Heart right ventricle (tissue), 16 donors: ENCODE data around the gene TBCCD1. TPM values are rescaled to one million over a fixed set of nuclear protein-coding genes. Genes with fewer than 3 reads are reported as not detected.
"Not testable (repeated sequence)": the region's sequence is repeated elsewhere in the genome, so short reads cannot be mapped to it uniquely, and the experiment has no call there.

ENCODE experiments used
- ATAC-seq, 8 donors: fragments of 200-7000 bp; cut with Tn5 transposase; one replicate each; pipeline ENCODE4 v1.9.1; 2020; ENCODE audit warnings: mild to moderate bottlenecking in 8 of 8, moderate library complexity in 8 of 8, moderate number of reproducible peaks in 1 of 8
- DNase-seq, 2 donors: peaks; one replicate each; pipeline ENCODE4 v3.0.0-alpha.2; 2020
- H3K27ac ChIP-seq, 10 donors: fragments of 200-600 bp; sonication (generic) in 2 of 10; one replicate each; pipeline versions ENCODE4 v1.5.0 to v1.8.0; 2020 to 2022; ENCODE audit warnings: mild to moderate bottlenecking in 3 of 10
- H3K27me3 ChIP-seq, 7 donors: fragments of 200-600 bp; one replicate each; pipeline ENCODE4 v1.8.0; 2021 to 2022; ENCODE audit warnings: mild to moderate bottlenecking in 2 of 7
- H3K36me3 ChIP-seq, 9 donors: fragments of 200-600 bp; sonication (generic) in 1 of 9; one replicate each; pipeline versions ENCODE4 v1.5.0 to v1.8.0; 2020 to 2022; ENCODE audit warnings: mild to moderate bottlenecking in 2 of 9
- H3K4me1 ChIP-seq, 9 donors: fragments of 200-600 bp; sonication (generic) in 1 of 9; one replicate each; pipeline versions ENCODE4 v1.5.0 to v1.8.0; 2020 to 2022; ENCODE audit warnings: mild to moderate bottlenecking in 4 of 9
- H3K4me3 ChIP-seq, 10 donors: fragments of 200-600 bp; sonication (generic) in 2 of 10; one replicate each; pipeline versions ENCODE4 v1.5.0 to v1.8.0; 2020 to 2022; ENCODE audit warnings: mild to moderate bottlenecking in 7 of 10, moderate library complexity in 2 of 10
- H3K9me3 ChIP-seq, 11 donors: fragments of 200-600 bp in 10 of 11; sonication (generic) in 2 of 11; one replicate each; pipeline versions ENCODE4 v1.5.0 to v1.8.0; 2013 to 2022; ENCODE audit warnings: mild to moderate bottlenecking in 2 of 11, control low read depth in 1 of 11, moderate library complexity in 1 of 11
- CTCF ChIP-seq, 9 donors: fragments of 200-600 bp; sonication (generic) in 2 of 9; IDR thresholded peaks; one replicate each; pipeline versions ENCODE4 v1.5.0 to v1.8.0; 2021 to 2022; ENCODE audit warnings: antibody characterized with exemption in 9 of 9, mild to moderate bottlenecking in 5 of 9, moderate library complexity in 1 of 9
- WGBS, 2 donors: extraction: QIAGEN DNeasy Blood & Tissue Kit; methylation state at CpG; one replicate each; pipeline ENCODE4 v1.1.7; 2013; ENCODE audit warnings: inconsistent platforms in 1 of 2; 5-methylcytosine and 5-hydroxymethylcytosine counted together
- intact Hi-C, 10 donors: fragments of 100-400 bp; cut with DNase I; formaldehyde crosslinking; loops; one replicate each; pipeline versions ENCODE4 v1.11.1 to v1.14.2; 2022
- polyA plus RNA-seq, 2 donors: library from polyadenylated mRNA; stranded (reverse); fragments of 200-250 nt; gene quantifications; one replicate each; pipeline ENCODE4 v1.2.3, GENCODE V29; 2013
- total RNA-seq, 10 donors: library from RNA; stranded (reverse); fragmentation: NEBNext Ultra II Directional in 3 of 10; extraction: Animal tissue kit (Norgen Biotek cat#: 25700) in 3 of 10; gene quantifications; one replicate each; pipeline versions ENCODE4 v1.2.1 to v1.2.4, GENCODE V29; 2021 to 2023
- donor health status: Arrhythmogenic right ventricular cardiomyopathy.
- donor health status: ischemic (EF 13 %, LVEDD 7.1; RV severe dilation, severe dysfunction).
- donor health status: healthy with polysubstance abuse.
- donor health status: DM: no; HTN: yes; CAD: no.
- donor health status: DM: no; HTN: no; CAD: no.
- donor health status: ischemic (EF 25% LVEDD 6.9; RV normal size, moderate dysfunction).
- donor health status: ischemic (EF 25% LVEDD 5.7; RV mildly dilated, moderate dysfunction).
- donor health status: healthy.
- donor health status: DM: yes; HTN: yes; CAD: no.
- donor health status: Ischemic cardiomyopathy.
- donor health status: ischemic (EF 35%, LVEDD 5.7; RV mildly dilated, moderate dysfunction).
- donor health status: nonischemic (EF 11% LVEDD 7.7; RV severe dilation, severe dysfunction).
- donor health status: DM: yes; HTN: yes; CAD: no.
- donor health status: PGD.
- donor health status: ischemic (EF 29% LVEDD 5.4; RV normal size, mild dysfunction).
- donor health status: nonischemic (EF 23%, LVEDD 6.1; RV moderate dilation, normal function).

Gene TBCCD1
- total and polyA plus RNA-seq, 12 donors, result 3.1 to 7.9 (median 6.7) TPM

DNA sequence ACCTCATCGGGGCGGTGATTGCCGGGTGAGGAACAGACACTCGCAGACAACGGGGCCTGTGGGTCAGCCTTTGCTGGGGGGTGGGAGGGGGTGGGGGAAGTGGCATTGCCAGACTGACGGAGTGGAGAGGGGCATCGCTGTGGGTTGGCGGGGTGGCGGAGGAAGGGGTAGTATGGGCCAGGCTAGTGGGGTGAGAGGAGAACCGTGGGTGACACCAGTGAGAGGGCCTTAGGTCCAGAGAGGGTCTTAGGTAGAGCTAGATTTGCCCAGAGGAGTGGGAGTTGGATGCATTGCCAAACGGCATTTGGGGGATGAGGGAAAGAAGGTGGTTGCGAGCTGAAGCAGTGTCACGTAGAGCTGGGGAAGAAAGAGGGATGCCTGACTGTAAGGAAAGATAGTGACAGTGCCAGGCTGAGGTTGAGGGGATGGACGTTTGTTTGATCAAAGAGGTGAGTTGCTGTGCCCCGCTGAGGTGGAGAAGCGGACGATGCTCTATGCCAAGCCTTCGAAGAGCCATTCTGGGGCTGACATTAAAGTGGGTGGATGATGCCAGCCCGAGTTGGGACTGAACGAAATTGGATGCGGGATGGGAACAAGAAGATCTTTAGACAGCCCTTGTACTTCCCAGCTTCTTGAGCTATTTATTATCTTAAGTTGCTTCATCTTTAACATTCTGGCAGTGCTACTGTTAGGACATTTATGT, 4.0 kb upstream of the TBCCD1 start:
- intact Hi-C loops, result loop anchor here in 1 of 10 donors (5.0 kb wide), 1 partner anchor 211 kb away; the partner anchor contains the start of gene EIF4A2
- Histone ChIP-seq H3K36me3 (peaks cover 0 to 42% (median 17%) of the 10 kb centered on the region in 9 donors), H3K9me3 (no peaks in the 10 kb centered on the region), H3K4me3 (peak overlapping the region; percentile 65 to 95 (median 86)), H3K27ac (peak overlapping the region in 9 of 10 donors; percentile 77 to 95 (median 91)), H3K27me3 (no peaks in the 10 kb centered on the region), H3K4me1 (peaks cover 0 to 41% (median 34%) of the 10 kb centered on the region in 9 donors)
- no peak for DNase-seq
- peak in 1 of 8 donors; percentile 8 for ATAC-seq
- 8 to 10% methylated on average over 21 of the region's 21 CpGs for WGBS, 2 donors
- TF ChIP-seq CTCF (IDR thresholded peaks at IDR 0.05), result no peak

- intact Hi-C loops, result loop anchor here in 1 of 10 donors (5.0 kb wide), 1 partner anchor 212 kb away; the partner anchor contains the start of gene EIF4A2
- Histone ChIP-seq H3K36me3 (peaks cover 0 to 34% (median 11%) of the 10 kb centered on the region in 9 donors), H3K9me3 (no peaks in the 10 kb centered on the region), H3K4me3 (peak within 1 kb of the TSS; percentile 65 to 95 (median 86)), H3K27me3 (no peaks in the 10 kb centered on the region), H3K27ac (peak within 1 kb of the TSS; percentile 43 to 95 (median 91)), H3K4me1 (peaks cover 0 to 48% (median 42%) of the 10 kb centered on the region in 9 donors)
- peak; percentile 98 to 99 for DNase-seq
- peak; percentile 94 to 97 (median 96) for ATAC-seq
- WGBS, 2 donors, result 0% methylated on average over 59 of the region's 59 CpGs
- no peak for TF ChIP-seq CTCF (IDR thresholded peaks at IDR 0.05)
Observed at GRCh38 chr3:186570096-186570940, 3.2 kb upstream of the TBCCD1 start, which contains the start of gene DNAJB11. Gene DNAJB11, plus strand, starts transcription at chr3:186570720. Its CDS starts 178 bp downstream, at chr3:186570898.

DNA sequence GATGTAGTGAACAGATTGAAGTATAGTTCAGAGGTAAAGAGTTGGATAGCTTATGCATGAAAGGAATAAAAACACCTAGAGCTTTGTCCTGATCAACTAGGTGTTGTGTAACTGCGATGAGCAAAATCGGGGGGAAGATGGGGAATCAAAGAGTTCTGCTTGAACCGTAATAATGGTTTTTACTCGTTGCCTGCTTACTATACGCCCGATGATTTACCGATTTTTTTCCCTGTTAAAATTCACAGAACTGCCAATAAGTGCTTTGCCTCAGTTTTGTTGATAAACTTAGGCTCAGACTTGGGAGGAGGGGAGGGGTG, 2.6 kb upstream of the TBCCD1 start:
- WGBS, 2 donors, result 7 to 12% methylated on average over 7 of the region's 7 CpGs
- H3K9me3 ChIP-seq, result no peaks in the 10 kb centered on the region
- H3K27ac ChIP-seq, result peak overlapping the region in 7 of 10 donors; percentile 9 to 92 (median 58)
- peaks cover 0 to 54% (median 45%) of the 10 kb centered on the region in 9 donors for H3K4me1 ChIP-seq
- H3K36me3 ChIP-seq, result peaks cover 0 to 28% (median 10%) of the 10 kb centered on the region in 9 donors
- no peak for TF ChIP-seq CTCF (IDR thresholded peaks at IDR 0.05)
- peak overlapping the region in 9 of 10 donors; percentile 33 to 95 (median 82) for H3K4me3 ChIP-seq
- no peak for DNase-seq
- H3K27me3 ChIP-seq, result no peaks in the 10 kb centered on the region
- intact Hi-C loops, result loop anchor here in 2 of 10 donors (5.0 kb wide), 1 partner anchor 213 kb away; the partner anchor contains the start of gene EIF4A2 (in 2 of the 2)
- no peak for ATAC-seq

- ATAC-seq, H3K27me3 ChIP-seq, H3K9me3 ChIP-seq, DNase-seq: not testable (repeated sequence)
- Histone ChIP-seq H3K27ac (peak overlapping the region in 2 of 10 donors; percentile 9 to 92), H3K36me3 (peaks cover 0 to 25% (median 10%) of the 10 kb centered on the region in 9 donors), H3K4me1 (peaks cover 0 to 56% (median 47%) of the 10 kb centered on the region in 9 donors), H3K4me3 (peak overlapping the region in 6 of 10 donors; percentile 77 to 92 (median 85))
- intact Hi-C loops, result loop anchor here in 1 of 10 donors (5.0 kb wide), 1 partner anchor 213 kb away; the partner anchor contains the start of gene EIF4A2
- 86 to 88% methylated on average over 11 of the region's 11 CpGs for WGBS, 2 donors
Observed at GRCh38 chr3:186569361-186569760, 2.2 kb upstream of the TBCCD1 start.
